GM21528 (cell line): ENCODE results near the gene ISLR.

Experiments used
- ATAC-seq: cut with Tn5 transposase; IDR thresholded peaks from one replicate; pipeline ENCODE4 v1.9.1; 2021; ENCODE audit warnings: mild to moderate bottlenecking, moderate library complexity; ENCODE audit not compliant: unreplicated experiment, low FRiP score

ISLR gene

GRCh38 chr15:74209560-74209958 lies 36.0 kb downstream of the ISLR start:
- no peak for ATAC-seq

- no peak for ATAC-seq
Observed at GRCh38 chr15:74209997-74210671, 36.6 kb downstream of the ISLR start.

- ATAC-seq: no peak
Observed at GRCh38 chr15:74210729-74211128, 37.2 kb downstream of the ISLR start.

DNA sequence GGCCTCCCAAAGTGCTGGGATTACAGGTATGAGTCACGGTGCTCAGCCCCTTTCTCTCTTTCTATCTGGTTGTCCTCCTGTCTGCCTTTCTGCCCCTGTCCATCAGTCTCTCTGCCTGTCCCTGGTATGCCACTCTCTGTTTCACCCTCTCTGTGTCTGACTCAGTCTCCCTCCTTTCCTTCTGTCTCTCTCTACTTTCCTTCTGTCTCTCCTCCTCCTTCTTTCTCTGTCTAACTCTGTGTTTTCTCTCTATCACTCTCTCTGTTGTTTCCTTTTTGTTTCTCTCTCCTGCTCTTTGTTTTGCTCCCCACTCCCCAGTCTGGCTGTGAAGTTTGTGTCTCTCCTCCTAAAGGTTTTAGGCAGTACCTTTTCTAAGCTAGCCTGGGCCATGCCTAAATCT lies 38.1 kb downstream of the ISLR start:
- ATAC-seq: no peak

DNA sequence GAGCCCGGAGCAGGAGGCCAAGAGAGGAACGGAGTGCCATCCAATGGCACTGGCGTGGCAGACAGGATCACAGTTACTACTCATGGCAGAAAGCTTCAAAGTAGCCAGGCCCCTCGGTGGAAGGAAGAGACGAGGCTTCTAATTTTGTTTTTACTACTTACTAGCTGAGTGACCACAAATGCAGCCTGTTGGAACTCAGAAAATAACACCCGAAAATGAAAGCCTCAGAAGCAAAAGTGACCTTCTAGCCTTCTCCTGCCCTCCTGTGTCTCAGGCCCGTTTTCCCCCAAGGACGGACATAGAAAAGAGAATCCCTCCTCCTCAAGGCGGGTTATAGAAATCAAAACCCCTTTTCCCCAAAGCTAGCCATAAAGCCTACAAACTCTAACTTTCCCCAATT lies 39.0 kb downstream of the ISLR start:
- no peak for ATAC-seq

- ATAC-seq: no peak
Observed at GRCh38 chr15:74213858-74214284, 40.4 kb downstream of the ISLR start.

GRCh38 chr15:74214324-74215021 lies 41.0 kb downstream of the ISLR start:
- ATAC-seq: no peak

DNA sequence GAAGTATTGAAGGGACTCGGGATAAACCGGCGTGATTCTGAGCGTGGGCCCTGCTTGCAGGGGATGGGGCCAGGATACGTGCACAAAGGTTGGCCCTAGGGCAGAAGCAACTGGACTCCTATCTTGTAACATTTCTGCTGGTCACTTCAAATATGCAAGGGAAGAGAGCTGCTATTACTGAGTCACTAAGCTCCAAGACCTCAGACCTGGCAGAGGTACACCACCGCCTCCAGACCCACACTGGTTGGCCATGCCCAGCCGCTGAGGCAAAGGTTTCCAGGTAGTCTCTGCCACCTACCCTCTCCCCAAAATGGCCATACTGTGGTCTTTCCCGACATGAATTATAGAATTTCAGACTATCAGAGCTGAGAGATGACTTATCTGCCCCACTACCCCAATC lies 42.4 kb downstream of the ISLR start:
- ATAC-seq: no peak

DNA sequence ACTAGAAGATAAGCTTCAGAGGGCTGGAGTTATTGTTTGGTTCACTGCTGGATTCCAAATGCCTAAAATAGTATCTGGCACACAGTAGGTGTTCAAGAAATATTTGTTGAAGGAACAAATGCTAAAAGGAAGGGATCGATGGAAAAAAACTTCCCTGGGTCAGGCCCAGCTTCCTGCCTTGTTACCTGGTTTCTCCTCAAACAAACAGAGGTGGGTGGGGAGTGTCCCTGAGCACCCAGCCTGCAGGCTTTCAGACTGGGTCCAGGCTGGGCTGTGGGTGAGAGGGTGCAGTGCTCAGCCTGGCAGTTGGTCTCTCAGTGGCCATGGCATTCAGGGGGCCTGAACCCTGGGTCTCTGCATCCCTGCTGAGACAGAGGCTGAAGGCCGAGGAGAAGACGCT lies 43.4 kb downstream of the ISLR start:
- ATAC-seq: no peak

- no peak for ATAC-seq
Observed at GRCh38 chr15:74217907-74218885, 44.7 kb downstream of the ISLR start.

DNA sequence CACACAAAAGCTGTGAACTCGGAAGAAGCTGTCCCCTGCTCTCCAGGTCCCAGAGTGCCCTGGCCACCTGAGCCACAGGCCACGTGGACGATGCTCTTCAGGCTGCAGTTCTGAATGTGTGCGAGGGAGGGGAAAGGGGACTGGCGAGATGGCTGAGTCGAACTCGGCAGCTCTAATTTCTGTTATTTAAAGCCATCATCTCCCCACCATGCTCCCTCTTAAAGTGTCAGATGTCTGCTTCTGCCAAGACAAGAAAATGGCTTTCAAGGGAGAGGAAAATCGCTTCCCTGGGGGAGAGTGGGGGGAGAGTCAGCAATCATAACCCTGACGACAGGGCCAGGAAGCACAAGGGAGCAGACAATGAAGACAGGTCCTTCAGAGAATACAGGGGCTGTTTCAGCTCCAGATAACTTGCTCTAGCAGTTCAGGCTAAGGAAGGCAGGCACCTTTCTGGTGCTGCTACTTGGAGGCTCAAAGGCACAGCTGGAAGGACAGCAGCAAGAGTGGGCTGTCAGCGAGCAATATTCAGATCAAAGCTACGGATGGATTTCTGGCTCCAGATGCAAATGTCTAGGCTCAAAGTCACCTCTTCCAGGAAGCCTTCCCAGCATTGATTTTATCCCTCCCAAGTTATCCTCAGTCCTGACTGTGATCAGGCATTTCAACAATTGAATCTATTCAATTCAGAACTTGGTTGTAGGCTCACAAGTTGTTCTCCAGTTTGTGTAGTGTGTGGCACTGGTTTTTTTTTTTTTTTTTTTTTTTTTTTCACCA lies 47.2 kb downstream of the ISLR start:
- ATAC-seq: no peak

DNA sequence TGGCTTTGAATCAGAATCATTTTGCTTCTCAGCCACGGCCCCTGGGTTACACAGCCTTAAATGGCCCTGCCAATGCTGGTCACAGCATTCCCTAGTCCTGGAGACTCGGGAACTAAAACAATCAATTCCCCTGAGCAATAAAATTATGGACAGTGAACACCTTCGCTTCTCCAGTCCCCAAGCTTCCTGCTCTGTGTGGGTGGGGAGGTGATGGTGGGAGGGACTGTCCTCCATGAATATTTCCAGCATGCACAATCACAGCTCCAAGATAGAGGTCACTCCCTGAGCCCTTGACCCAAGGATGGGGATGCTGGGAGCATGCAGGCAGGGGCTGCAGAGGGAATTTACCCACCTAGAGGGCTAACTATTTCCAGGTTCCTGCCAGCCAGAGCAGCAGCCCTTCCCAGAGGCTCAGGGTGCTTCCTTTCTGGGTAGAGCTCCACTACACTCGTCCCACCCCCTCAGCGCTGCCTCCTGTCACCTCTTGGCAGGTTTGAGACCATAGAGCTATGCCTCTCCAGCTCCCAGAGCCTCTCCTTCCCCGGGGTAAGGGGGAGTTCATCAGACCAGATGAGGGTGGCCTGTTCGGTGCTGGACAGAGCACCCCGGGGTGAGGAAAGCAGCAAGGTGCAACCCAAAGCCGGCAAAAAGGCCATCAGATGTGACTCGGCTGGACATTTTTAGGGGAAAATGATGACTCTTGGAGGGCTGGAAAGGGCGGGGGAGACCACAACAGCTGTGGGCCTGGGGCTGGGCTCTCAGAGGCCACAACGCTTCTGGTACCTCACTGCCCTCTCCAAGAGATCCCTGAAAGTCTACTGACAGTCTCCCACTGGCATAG lies 48.1 kb downstream of the ISLR start:
- ATAC-seq: no peak

GRCh38 chr15:74222240-74223119 lies 49.0 kb downstream of the ISLR start:
- ATAC-seq: no peak

GRCh38 chr15:74225928-74226327 lies 52.4 kb downstream of the ISLR start:
- ATAC-seq: no peak
